ENCODE data around the gene JAKMIP2.

DNA sequence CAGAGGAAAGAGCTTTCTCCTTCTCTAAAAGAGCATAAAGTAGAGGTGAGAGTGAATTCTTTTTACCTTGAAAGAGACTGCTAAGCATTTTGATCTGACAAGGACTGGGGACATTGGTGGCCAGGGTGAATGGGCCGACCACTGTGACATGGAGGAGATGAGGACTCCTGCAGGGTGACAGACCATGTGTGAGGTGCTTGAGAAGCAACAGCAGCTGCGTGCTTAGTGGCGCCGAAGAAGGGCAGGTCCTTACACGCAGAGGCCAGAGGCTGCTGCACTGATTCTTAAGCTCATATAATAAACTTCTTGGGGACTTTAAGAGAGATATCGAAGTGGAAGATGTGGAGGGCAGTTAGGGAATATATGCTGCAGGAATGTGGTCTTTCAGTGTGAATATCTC is 8.7 kb upstream of the JAKMIP2 start:
- TF ChIP-seq POLR2A (IDR thresholded peaks at IDR 0.05): no peak
- TF ChIP-seq, protein P1, sequence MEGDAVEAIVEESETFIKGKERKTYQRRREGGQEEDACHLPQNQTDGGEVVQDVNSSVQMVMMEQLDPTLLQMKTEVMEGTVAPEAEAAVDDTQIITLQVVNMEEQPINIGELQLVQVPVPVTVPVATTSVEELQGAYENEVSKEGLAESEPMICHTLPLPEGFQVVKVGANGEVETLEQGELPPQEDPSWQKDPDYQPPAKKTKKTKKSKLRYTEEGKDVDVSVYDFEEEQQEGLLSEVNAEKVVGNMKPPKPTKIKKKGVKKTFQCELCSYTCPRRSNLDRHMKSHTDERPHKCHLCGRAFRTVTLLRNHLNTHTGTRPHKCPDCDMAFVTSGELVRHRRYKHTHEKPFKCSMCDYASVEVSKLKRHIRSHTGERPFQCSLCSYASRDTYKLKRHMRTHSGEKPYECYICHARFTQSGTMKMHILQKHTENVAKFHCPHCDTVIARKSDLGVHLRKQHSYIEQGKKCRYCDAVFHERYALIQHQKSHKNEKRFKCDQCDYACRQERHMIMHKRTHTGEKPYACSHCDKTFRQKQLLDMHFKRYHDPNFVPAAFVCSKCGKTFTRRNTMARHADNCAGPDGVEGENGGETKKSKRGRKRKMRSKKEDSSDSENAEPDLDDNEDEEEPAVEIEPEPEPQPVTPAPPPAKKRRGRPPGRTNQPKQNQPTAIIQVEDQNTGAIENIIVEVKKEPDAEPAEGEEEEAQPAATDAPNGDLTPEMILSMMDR (IDR thresholded peaks at IDR 0.05 in 8 of 11, conservative IDR thresholded peaks at IDR 0.05 in 3 of 11): no peak
- TF ChIP-seq POLR2AphosphoS5 (IDR thresholded peaks at IDR 0.05): no peak

Measured in spleen (tissue), 7 donors.